Smooth muscle cell (in vitro differentiated cells): ENCODE results near the gene DPRX. TPM values are rescaled to one million over a fixed set of nuclear protein-coding genes. Genes with fewer than 3 reads are reported as not detected.

Experiments used
- DNase-seq: peaks from one replicate; lab custom pipeline; 2025; ENCODE audit not compliant: unreplicated experiment; lab: John Stamatoyannopoulos, UW
- H2AFZ ChIP-seq: fragments of 200-600 bp; sonication (generic); 2 replicates; pipeline ENCODE4 v1.6.0; 2016; ENCODE audit warnings: antibody characterized with exemption, low read depth, mild to moderate bottlenecking
- H3F3A ChIP-seq: fragments of 200-600 bp; sonication (generic); 2 replicates; pipeline ENCODE4 v1.6.0; 2017; ENCODE audit warnings: antibody characterized with exemption, low read depth
- H3K27ac ChIP-seq: fragments of 200-600 bp; sonication (generic); 2 replicates; pipeline ENCODE4 v1.5.1; 2016; ENCODE audit warnings: low read depth, mild to moderate bottlenecking
- H3K27me3 ChIP-seq: fragments of 200-600 bp; sonication (generic); 2 replicates; pipeline ENCODE4 v1.6.1; 2016; ENCODE audit warnings: low read depth, mild to moderate bottlenecking
- H3K36me3 ChIP-seq: fragments of 200-600 bp; sonication (generic); 2 replicates; pipeline ENCODE4 v1.5.1; 2016; ENCODE audit warnings: low read depth
- H3K4me1 ChIP-seq: fragments of 200-600 bp; sonication (generic); 2 replicates; pipeline ENCODE4 v1.5.1; 2016; ENCODE audit warnings: low read depth
- H3K4me2 ChIP-seq: fragments of 200-600 bp; sonication (generic); 2 replicates; pipeline ENCODE4 v1.6.0; 2016; ENCODE audit warnings: mild to moderate bottlenecking
- H3K4me3 ChIP-seq: fragments of 200-600 bp; sonication (generic); 2 replicates; pipeline ENCODE4 v1.5.1; 2016; ENCODE audit warnings: mild to moderate bottlenecking
- H3K79me2 ChIP-seq: fragments of 200-600 bp; sonication (generic); 2 replicates; pipeline ENCODE4 v1.6.0; 2016; ENCODE audit warnings: low read depth, mild to moderate bottlenecking
- H3K9ac ChIP-seq: fragments of 200-600 bp; sonication (generic); 2 replicates; pipeline ENCODE4 v1.6.0; 2016; ENCODE audit warnings: low read depth
- H3K9me3 ChIP-seq: fragments of 200-600 bp; sonication (generic); replicated peaks from 2 replicates; pipeline ENCODE4 v1.5.1; 2016; ENCODE audit warnings: low read depth
- H4K20me1 ChIP-seq: fragments of 200-600 bp; sonication (generic); 2 replicates; pipeline ENCODE4 v1.6.0; 2016; ENCODE audit warnings: low read depth
- CTCF ChIP-seq: fragments of 200-600 bp; sonication (generic); IDR thresholded peaks from 2 replicates; pipeline ENCODE4 v1.5.1; 2017; ENCODE audit warnings: borderline replicate concordance, mild to moderate bottlenecking, antibody characterized with exemption; ENCODE audit not compliant: insufficient read depth, poor library complexity, severe bottlenecking
- WGBS: methylation state at CpG from one replicate; pipeline ENCODE4 v1.1.7; 2016; ENCODE audit warnings: low lambda C conversion rate; 5-methylcytosine and 5-hydroxymethylcytosine counted together
- polyA plus RNA-seq: library from polyadenylated mRNA; unstranded; fragments of >200 nt; fragmentation: Nextera tagmentation; extraction: Ambion mirVana; gene quantifications from 2 replicates; pipeline ENCODE4 v1.2.1, GENCODE V29; 2016
- total RNA-seq: library from RNA; depleted of rRNA; stranded (reverse); fragments of >200 nt; gene quantifications from 2 replicates; pipeline ENCODE4 v1.2.3, GENCODE V29; 2014

The DPRX gene
- total and polyA plus RNA-seq, 2 experiments from 2014 or later: not detected

- H2AFZ ChIP-seq: peak overlapping the region; percentile 44
Measured at GRCh38 chr19:53612762-53613526, 18.9 kb upstream of the DPRX start.

GRCh38 chr19:53621885-53622740, 9.7 kb upstream of the DPRX start:
- peak overlapping the region; percentile 26 for H3K9ac ChIP-seq
- H3K4me2 ChIP-seq: peak overlapping the region; percentile 57
- H3K4me3 ChIP-seq: no peak overlapping the region
- TF ChIP-seq CTCF: no peak
- peak overlapping the region; percentile 29 for H2AFZ ChIP-seq
- no peaks in the 10 kb centered on the region for H3K4me1 ChIP-seq
- peaks cover 36% of the 10 kb centered on the region for H3F3A ChIP-seq
- H3K79me2 ChIP-seq: no peaks in the 10 kb centered on the region
- 3% methylated on average over 8 of the region's 8 CpGs for WGBS
- H3K9me3 ChIP-seq: no peaks in the 10 kb centered on the region
- no peak for DNase-seq
- H3K36me3 ChIP-seq: no peaks in the 10 kb centered on the region
- peak overlapping the region; percentile 79 for H3K27ac ChIP-seq
- no peaks in the 10 kb centered on the region for H3K27me3 ChIP-seq
- no peaks in the 10 kb centered on the region for H4K20me1 ChIP-seq

More at GRCh38 chr19:53612762-53613526, 18.9 kb upstream of the DPRX start:
- H3K4me3 ChIP-seq: no peak overlapping the region
- peak overlapping the region; percentile 73 for H3K4me2 ChIP-seq
- H3K9ac ChIP-seq: no peak overlapping the region
- H3K36me3 ChIP-seq: no peaks in the 10 kb centered on the region
- no peaks in the 10 kb centered on the region for H3K79me2 ChIP-seq
- peak overlapping the region; percentile 23 for H3K27ac ChIP-seq
- H3F3A ChIP-seq: no peaks in the 10 kb centered on the region
- H4K20me1 ChIP-seq: no peaks in the 10 kb centered on the region
- peaks cover 7% of the 10 kb centered on the region for H3K4me1 ChIP-seq
- no peaks in the 10 kb centered on the region for H3K27me3 ChIP-seq
- WGBS: 33% methylated on average over 14 of the region's 14 CpGs
- H3K9me3 ChIP-seq: no peaks in the 10 kb centered on the region
- TF ChIP-seq CTCF: no peak
- no peak for DNase-seq

GRCh38 chr19:53624771-53625545, 6.8 kb upstream of the DPRX start:
- H3K27me3 ChIP-seq: no peaks in the 10 kb centered on the region
- peaks cover 36% of the 10 kb centered on the region for H3F3A ChIP-seq
- H4K20me1 ChIP-seq: no peaks in the 10 kb centered on the region
- H3K9ac ChIP-seq: no peak overlapping the region
- TF ChIP-seq CTCF: no peak
- no peaks in the 10 kb centered on the region for H3K36me3 ChIP-seq
- no peak for DNase-seq
- H3K79me2 ChIP-seq: no peaks in the 10 kb centered on the region
- no peak overlapping the region for H3K27ac ChIP-seq
- H3K4me3 ChIP-seq: no peak overlapping the region
- H2AFZ ChIP-seq: no peak overlapping the region
- H3K9me3 ChIP-seq: no peaks in the 10 kb centered on the region
- H3K4me1 ChIP-seq: no peaks in the 10 kb centered on the region
- H3K4me2 ChIP-seq: no peak overlapping the region
- 45% methylated on average over 16 of the region's 16 CpGs for WGBS
